Measurements from ENCODE around the gene DNAAF8. TPM values are rescaled to one million over a fixed set of nuclear protein-coding genes. Genes with fewer than 3 reads are reported as not detected.
A peak's percentile ranks its signal among the peaks of the same experiment; 100 is the strongest.

The DNAAF8 gene
- total RNA-seq, 3 donors from 2014 or later = 0.22 to 1.8 (median 0.98) TPM

DNA sequence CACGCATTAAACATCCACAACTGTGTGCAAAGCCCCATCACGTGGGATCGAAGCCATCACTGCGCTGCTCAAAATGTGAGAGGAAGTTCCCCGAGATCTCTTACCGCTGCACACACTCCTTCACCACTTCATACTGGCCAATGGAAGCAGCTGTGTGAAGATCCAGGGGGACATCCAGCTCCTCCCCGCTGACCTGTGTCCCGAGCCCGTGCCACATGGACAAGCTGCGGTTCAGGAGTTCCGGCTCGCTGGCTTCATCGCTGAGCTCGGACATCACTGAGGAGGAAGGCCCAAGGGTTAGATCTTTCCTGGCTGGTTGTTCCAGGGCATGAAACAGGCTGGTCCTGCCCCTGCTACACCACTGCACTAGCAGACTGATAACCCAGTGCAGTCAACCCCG, 4.5 kb upstream of the DNAAF8 start:
- Histone ChIP-seq H3K4me1 (ENCODE audit: low read depth) (peaks cover 6% of the 10 kb centered on the region), H3K9me3 (no peaks in the 10 kb centered on the region), H3K36me3 (ENCODE audit: low read depth) (no peaks in the 10 kb centered on the region), H3K4me3 (no peak overlapping the region)
- ATAC-seq (no peak), DNase-seq (peak in 1 of 3 donors; percentile 43)
- TF ChIP-seq, protein P1, sequence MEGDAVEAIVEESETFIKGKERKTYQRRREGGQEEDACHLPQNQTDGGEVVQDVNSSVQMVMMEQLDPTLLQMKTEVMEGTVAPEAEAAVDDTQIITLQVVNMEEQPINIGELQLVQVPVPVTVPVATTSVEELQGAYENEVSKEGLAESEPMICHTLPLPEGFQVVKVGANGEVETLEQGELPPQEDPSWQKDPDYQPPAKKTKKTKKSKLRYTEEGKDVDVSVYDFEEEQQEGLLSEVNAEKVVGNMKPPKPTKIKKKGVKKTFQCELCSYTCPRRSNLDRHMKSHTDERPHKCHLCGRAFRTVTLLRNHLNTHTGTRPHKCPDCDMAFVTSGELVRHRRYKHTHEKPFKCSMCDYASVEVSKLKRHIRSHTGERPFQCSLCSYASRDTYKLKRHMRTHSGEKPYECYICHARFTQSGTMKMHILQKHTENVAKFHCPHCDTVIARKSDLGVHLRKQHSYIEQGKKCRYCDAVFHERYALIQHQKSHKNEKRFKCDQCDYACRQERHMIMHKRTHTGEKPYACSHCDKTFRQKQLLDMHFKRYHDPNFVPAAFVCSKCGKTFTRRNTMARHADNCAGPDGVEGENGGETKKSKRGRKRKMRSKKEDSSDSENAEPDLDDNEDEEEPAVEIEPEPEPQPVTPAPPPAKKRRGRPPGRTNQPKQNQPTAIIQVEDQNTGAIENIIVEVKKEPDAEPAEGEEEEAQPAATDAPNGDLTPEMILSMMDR (IDR thresholded peaks at IDR 0.05) = no peak
- intact Hi-C loops (cut with DNase I, micrococcal nuclease) = no loop called here

DNA sequence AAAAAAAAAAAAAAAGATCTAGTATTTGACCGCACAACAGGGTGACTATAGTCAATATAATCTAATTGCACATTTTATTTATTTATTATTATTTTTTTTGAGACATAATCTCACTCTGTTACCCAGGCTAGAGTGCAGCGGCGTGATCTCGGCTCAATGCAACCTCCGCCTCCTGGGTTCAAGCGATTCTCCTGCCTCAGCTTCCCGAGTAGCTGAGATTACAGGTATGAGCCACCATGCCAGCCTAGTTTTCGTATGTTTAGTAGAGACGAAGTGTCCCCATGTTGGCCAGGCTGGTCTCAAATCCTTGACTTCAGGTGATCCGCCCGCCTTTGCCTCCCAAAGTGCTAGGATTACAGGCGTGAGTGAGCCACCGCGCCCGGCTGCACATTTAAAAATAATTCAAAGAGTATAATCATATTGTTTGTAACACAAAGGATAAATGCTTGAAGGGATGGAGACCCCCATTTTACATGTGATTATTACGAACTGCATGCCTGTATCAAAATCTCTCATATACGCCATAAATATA, 1.1 kb upstream of the DNAAF8 start:
- ATAC-seq = no peak
- Histone ChIP-seq H3K36me3 (ENCODE audit: low read depth) (no peaks in the 10 kb centered on the region), H3K9me3 (no peaks in the 10 kb centered on the region), H3K4me3 (peak overlapping the region; percentile 92), H3K4me1 (ENCODE audit: low read depth) (peaks cover 12% of the 10 kb centered on the region)
- peak in 1 of 3 donors; percentile 18 for DNase-seq
- TF ChIP-seq, protein P1 (IDR thresholded peaks at IDR 0.05) = no peak
- intact Hi-C loops (cut with DNase I, micrococcal nuclease) = no loop called here

DNA sequence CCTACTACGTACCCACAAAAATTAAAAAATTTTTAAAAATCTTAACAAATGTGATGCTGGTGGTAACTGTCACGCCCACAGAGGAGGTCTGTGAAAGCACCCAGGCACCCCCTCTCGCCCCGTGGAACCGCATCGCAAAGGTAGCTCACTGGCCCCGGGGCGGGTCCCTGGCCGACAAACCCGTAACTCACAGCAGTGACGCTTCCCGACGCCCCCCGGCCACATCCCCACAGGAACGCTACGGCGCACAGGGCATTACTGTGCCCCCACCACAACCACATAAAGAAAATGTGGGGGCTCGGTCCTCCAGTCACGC, 632 bp upstream of the DNAAF8 start:
- Histone ChIP-seq H3K36me3 (ENCODE audit: low read depth) (no peaks in the 10 kb centered on the region), H3K4me1 (ENCODE audit: low read depth) (peaks cover 12% of the 10 kb centered on the region), H3K4me3 (peak overlapping the region; percentile 92), H3K9me3 (no peaks in the 10 kb centered on the region)
- DNase-seq = peak in 1 of 3 donors; percentile 50
- intact Hi-C loops (cut with DNase I, micrococcal nuclease) = no loop called here
- TF ChIP-seq, protein P1 (IDR thresholded peaks at IDR 0.05) = no peak
- ATAC-seq = peak; percentile 1

DNA sequence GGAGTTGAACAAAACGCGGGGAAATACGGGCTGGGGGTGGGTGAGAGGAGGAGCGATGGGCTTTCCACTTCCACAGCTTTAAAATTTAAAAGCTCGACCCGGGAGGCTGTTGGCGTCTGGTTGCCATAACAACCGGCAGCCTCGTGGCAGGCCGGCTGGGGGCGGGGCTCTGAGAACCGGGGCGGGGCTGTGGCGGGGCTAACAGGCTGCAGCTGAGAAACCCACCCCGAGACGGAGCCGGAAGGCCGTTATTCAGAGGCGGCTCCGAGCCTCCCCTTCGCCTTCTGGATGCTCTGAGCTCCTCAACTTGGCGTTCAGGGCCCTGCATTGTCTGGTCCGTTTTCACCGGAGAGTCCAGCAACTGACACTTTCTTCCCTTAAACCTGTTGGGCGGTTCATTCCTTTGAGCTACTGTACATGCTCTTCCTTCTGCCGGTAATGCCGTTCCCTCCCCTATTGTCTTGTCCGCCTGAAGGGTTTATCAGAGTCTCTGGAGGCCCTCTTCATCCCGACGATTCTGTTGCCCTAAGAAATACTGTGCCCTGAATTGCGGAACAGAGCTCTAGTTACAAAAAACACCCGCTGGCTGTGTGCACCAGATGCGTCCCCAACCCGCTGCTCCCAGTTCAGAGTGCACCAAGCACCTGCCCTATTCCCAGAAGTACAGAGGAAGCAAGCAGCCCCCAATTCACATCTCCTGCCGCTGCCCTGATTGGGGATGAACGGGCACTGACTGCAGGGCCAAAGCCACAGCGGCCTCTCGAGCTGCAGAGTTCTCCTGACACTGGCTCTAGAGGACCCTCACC, 596 bp downstream of the DNAAF8 start:
- peaks cover 12% of the 10 kb centered on the region for H3K4me1 ChIP-seq (ENCODE audit: low read depth)
- H3K36me3 ChIP-seq (ENCODE audit: low read depth) = no peaks in the 10 kb centered on the region
- H3K9me3 ChIP-seq = no peaks in the 10 kb centered on the region
- TF ChIP-seq, protein P1 (IDR thresholded peaks at IDR 0.05) = no peak
- intact Hi-C loops (cut with DNase I, micrococcal nuclease) = no loop called here
- H3K4me3 ChIP-seq = peak overlapping the region; percentile 92
- ATAC-seq = peak; percentile 82
- DNase-seq = peak; percentile 94 to 95 (median 95)

DNA sequence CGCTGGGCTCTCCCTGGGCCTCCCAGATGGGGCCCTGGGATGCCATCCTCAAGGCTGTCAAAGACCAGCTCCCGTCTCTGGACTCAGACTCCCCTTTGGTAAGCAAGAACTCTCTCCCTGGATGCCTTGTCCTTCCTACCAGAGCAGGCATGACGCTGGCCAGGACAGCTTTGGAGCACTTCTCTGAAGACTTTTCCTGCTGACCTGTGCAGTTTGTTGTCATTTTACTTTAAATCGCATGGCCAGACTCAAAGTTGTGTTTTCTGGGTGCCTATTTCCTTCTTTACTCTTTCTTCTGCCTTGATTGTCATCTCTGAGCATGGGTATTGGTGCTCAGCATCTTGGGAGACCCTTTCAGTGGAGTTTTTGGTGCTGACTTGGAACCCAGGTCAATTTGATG, 2.2 kb downstream of the DNAAF8 start:
- TF ChIP-seq, protein P1 (IDR thresholded peaks at IDR 0.05) = no peak
- no peak for ATAC-seq
- intact Hi-C loops (cut with DNase I, micrococcal nuclease) = no loop called here
- DNase-seq = no peak
- H3K9me3 ChIP-seq = no peaks in the 10 kb centered on the region
- H3K36me3 ChIP-seq (ENCODE audit: low read depth) = no peaks in the 10 kb centered on the region
- no peak overlapping the region for H3K4me3 ChIP-seq
- peaks cover 12% of the 10 kb centered on the region for H3K4me1 ChIP-seq (ENCODE audit: low read depth)
